GM21381 (cell line): Measurements from ENCODE around the gene KRTAP9-1.
"Not testable (repeated sequence)": the region's sequence is repeated elsewhere in the genome, so short reads cannot be mapped to it uniquely, and the experiment has no call there.

ENCODE experiments used
- ATAC-seq: cut with Tn5 transposase; IDR thresholded peaks from one replicate; pipeline ENCODE4 v1.9.1; 2021; ENCODE audit warnings: mild to moderate bottlenecking, moderate library complexity; ENCODE audit not compliant: unreplicated experiment

Gene KRTAP9-1, protein sequence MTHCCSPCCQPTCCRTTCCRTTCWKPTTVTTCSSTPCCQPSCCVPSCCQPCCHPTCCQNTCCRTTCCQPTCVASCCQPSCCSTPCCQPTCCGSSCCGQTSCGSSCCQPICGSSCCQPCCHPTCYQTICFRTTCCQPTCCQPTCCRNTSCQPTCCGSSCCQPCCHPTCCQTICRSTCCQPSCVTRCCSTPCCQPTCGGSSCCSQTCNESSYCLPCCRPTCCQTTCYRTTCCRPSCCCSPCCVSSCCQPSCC

DNA sequence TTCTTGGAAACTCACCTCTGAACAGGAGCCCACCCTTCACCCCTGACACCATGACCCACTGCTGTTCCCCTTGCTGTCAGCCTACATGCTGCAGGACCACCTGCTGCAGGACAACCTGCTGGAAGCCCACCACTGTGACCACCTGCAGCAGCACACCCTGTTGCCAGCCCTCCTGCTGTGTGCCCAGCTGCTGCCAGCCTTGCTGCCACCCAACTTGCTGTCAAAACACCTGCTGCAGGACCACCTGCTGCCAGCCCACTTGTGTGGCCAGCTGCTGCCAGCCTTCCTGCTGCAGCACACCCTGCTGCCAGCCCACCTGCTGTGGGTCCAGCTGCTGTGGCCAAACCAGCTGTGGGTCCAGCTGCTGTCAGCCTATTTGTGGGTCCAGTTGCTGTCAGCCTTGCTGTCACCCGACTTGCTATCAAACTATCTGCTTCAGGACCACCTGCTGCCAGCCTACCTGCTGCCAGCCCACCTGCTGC is at the start of gene KRTAP9-1:
KRTAP9-1 (plus strand) TSS at position 51 of the 482 bp plus-strand sequence; CDS start at position 51, 0 bp downstream.
- not testable (repeated sequence) for ATAC-seq

DNA sequence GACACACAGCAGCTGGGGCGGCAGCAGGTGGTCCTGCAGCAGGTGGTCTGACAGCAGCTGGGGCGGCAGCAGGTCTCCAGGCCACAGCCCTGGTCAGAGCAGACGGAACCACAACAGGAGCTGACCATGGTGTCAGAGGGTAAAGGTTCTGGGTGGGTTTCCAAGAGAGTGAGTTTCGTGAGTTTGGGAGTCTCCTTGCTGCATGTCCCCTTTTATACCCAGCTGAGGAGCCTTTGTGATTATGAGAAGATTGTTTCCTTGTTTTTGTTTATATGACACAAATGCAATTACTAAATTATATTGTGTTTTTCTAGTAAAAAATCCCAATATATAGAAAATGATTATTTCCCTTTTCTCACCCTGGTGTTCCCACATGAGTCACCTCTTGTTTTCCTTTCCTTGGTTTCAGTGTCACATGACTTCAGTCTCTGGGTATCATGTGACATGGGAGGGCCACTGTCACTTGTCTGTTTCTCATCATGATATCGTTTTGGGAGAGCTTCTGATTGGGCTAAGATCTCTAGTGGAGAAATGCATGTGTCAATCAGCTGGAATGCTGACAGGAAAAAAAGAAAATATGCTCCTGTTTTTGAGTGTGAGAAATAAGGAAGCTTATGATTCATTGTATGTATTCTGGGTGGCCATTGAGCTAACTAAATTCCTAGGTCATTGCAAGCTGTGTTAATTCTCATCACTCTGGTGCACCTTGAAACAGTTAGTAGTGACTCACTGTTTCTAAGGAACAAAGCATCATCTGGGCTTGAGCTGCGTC is 49.1 kb upstream of the KRTAP9-1 start, which contains the start of gene KRTAP4-6:
KRTAP4-6 (minus strand) TSS at position 185 of the 772 bp plus-strand sequence; CDS start at position 128, 57 bp downstream.
- no peak for ATAC-seq

DNA sequence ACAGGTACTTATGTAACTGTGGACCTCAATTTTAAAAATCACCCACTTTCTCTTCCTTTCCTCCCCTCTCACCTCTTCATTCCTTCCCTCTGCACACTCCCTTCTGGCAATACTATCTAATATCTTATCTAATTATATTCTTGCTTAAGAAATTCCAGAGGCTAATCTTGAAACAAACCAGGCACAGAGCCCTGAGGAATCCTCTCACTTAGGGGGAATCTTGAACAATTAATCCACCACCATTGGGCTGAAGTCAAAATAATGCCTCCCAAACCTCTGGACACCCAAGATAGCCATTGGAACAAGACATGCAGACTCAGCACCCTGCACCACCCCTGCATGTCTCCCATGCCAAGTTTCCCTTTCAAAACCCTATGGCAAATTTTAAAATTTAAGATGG is 48.3 kb upstream of the KRTAP9-1 start:
- ATAC-seq, result no peak

DNA sequence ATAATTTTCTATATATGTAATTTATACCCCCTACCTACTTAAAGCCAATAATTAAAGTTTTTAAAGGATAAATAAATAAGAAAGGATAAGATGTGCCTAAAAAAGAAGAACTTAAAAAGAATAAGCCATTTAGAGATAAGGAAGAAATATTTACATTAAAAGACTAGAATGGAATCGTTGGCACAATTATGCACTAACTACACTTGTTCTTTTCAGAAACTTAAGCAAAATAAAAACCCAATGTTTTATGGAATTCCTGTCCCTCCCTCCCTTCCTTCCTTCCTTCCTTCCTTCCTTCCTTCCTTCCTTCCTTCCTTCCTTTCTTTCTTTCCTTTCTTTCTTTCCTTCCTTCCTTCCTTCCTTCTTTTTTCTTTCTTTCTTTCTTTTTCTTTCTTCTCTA is 44.8 kb upstream of the KRTAP9-1 start:
- no peak for ATAC-seq

DNA sequence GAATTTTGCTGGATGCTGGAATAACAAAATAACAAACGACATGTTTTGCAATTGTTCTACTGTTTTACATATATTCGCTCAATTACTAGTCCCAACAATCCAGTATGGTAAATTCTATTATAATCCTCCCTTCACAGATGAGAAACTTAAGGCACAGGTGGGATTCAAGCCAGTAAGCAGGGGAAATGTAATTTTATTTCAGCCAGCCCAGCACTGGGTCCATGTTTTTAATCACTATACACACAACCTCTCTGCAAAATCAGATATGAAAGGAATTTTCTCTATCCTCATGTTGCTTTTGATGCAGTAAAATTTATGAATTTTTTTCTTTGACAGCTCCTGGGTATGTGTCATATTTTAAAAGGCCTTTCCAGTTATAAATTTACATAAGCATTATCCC is 44.4 kb upstream of the KRTAP9-1 start:
- ATAC-seq, result no peak

DNA sequence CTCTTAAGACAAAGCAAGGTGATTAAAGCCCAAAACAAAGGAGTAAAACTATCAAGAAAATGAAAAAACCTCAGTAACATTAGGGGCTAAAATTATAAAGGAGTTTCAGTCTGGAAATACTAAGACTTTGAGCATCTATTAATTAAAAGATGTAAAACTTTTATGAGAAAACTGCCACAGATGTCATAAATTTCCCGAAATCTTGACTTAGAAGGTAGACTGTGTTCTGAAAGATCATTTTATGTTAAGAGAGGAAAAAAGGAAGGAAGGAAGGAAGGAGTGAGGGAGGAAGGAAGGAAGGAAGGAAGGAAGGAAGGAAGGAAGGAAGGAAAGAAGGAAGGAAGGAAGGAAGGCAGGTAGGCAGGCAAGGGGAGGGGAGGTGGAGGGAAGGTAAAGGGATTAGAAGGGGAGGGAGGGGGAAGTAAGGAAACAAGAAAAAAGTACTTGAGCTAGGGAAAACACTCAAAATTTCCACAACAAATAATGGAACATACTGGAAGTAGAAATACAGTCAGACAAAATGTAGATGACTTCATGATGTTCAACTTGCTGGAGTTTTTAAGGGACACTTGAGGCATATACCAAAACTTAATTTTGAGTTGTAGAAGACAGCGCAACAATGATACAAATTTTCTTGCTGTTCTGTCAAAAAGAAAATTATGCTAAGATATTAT is 42.0 kb upstream of the KRTAP9-1 start:
- no peak for ATAC-seq

DNA sequence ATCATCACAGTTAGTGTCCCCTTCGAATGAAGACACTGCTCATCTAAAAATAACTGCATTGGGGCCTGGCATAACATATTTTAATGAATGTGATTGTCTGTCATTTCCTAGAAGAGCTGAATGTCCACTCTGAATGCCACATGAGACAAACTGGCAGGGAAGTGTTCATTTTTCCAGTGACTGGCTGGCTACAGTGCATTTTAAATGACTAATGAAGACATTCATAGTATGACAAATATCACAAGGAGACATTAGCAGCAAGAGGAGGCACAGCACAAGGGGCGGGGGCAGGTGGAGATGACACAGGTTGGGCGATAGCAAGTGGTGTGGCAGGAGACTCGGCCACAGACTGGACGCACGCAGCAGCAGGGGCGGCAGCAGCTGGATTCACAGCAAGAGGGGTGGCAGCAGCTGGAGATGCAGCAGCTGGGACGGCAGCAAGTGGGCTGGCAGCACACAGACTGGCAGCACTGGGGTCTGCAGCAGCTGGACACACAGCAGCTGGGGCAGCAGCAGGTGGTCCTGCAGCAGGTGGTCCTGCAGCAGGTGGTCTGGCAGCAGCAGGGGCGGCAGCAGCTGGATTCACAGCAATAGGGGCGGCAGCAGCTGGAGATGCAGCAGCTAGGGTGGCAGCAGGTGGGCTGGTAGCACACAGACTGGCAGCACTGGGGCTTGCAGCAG is 40.6 kb upstream of the KRTAP9-1 start:
- not testable (repeated sequence) for ATAC-seq

DNA sequence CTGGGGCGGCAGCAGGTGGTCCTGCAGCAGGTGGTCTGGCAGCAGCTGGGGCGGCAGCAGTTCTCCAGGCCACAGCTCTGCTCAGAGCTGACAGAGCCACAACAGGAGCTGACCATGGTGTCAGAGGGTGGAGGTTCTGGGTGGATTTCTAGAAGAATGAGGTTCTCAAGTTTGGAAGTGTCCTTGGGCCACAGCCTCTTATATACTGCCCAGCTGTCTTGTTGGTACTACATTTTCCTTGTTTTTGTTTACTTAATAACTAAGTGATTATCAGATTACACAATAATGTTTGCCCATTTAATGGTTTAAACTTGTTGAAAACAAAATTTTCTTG is 40.1 kb upstream of the KRTAP9-1 start, which contains the start of gene KRTAP4-5:
KRTAP4-5 (minus strand) TSS at position 174 of the 334 bp plus-strand sequence; CDS start at position 116, 58 bp downstream.
- no peak for ATAC-seq

DNA sequence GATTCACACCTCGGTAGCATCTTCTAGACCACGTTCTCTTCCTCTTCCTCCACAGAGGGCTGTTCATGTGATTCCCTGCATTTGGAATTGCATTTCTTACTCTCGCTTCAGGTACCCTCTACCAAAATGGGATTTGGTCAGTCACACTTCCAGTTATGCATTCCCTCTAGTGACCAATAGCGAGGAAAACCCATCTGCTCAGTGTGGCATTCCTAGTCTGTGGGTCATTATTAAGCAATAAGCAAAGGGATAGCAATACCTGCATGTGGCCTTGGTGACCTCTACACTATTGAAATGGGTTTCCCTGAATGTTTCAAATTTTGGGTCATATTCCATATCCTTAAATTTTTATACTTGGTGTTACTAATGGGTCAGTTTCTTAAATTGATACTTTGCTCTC is 39.7 kb upstream of the KRTAP9-1 start:
- no peak for ATAC-seq

DNA sequence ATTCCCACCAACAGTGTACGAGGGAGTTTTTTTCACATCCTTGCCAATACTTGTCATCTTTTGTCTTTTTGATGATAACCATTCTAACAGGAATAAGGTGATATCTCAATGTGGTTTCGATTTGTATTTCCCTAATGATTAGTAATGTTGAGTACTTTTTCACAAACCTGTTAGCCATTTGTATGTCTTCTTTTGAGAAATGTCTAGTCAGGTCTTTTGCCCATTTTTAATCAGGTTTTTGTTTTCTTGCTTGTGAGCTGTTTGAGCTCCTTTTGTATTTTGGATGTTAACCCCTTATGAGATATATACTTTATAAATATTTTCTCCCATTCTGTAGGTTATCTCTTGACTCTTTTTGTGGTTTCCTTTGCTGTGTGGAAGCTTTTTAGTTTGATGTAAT is 38.2 kb upstream of the KRTAP9-1 start:
- no peak for ATAC-seq

DNA sequence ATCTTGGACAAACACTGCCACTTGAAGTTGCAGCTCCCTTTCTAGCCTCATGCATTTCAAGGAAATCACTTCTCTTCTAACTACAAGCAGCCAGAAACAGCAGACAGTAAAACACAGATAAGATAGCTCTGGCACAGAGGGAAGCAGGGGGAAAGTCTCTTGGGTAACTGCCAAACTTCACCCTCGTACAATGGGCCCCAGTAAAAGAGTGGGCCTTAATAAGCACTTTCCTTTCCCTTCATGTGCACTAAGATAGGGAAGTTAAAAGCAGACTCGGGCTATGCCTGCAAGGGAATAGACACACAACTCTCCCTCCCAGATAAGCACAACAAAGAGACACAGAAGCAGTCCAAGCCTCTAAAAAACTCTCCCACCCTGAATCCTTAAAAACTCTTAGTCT is 35.8 kb upstream of the KRTAP9-1 start:
- no peak for ATAC-seq

DNA sequence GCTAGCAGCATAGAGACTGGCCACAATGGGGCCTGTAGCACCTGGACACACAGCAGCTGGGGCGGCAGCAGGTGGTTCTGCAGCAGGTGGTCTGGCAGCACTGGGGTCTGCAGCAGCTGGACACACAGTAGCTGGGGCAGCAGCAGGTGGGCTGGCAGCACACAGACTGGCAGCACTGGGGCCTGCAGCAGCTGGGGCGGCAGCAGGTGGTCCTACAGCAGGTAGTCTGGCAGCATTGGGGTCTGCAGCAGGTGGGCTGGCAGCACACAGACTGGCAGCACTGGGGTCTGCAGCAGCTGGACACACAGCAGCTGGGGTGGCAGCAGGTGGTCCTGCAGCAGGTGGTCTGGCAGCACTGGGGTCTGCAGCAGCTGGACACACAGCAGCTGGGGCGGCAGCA is 29.5 kb upstream of the KRTAP9-1 start:
- not testable (repeated sequence) for ATAC-seq

DNA sequence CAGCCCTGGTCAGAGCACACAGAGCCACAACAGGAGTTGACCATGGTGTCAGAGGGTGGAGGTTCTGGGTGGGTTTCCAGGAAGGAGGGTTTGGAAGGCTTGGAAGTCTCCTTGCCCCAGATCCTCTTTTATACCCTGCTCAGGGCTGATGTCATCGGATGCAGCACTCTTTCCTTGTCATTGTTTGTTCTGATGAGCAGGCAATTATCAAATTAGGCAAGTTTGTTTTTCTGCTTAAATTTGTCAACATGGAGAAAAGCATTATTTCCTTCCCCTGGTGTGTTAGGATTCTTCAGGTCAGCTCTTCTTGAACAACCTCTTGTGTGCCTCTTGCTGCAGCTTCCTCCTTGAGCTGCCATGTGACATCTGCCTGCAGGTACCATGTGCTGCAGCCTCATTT is 29.0 kb upstream of the KRTAP9-1 start, which contains the start of gene KRTAP4-4:
KRTAP4-4 (minus strand) TSS at position 101 of the 400 bp plus-strand sequence; CDS start at position 44, 57 bp downstream.
- ATAC-seq, result no peak

DNA sequence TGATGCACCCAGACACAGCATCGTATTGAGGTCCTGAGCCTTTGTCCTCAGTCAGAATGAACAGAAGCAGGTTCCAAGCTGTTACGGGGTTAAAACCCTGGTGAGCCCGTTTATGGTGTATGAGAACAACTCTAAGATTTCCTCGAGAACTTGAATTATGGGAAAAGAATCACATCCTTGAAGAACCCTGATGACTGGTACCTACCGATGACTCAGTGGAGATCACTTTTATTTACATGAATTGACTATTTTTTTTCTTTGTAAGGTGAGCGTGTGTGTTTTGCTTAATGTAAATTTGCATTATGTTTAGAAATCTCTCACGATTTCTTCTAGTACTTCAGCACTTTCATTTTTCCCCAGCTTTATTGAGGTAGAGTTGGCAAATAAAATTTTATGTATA is 25.9 kb upstream of the KRTAP9-1 start:
- no peak for ATAC-seq

DNA sequence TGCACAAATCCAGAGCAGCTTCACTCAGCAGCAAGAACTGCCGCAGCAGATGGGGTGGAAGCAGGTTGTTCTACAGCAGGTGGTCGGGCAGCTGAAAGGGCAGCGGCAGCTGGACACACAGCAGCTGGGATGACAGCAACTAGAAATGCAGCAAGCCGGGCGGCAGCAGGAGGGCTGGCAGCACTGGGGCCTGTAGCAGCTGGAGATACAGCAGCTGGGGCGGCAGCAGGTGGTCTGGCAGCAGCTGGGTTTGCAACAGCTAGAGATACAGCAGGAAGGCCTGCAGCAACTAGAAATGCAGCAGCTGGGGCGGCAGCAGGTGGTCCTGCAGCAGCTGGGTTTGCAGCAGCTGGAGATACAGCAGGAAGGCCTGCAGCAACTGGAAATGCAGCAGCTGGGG is 22.1 kb upstream of the KRTAP9-1 start:
- ATAC-seq, result no peak

DNA sequence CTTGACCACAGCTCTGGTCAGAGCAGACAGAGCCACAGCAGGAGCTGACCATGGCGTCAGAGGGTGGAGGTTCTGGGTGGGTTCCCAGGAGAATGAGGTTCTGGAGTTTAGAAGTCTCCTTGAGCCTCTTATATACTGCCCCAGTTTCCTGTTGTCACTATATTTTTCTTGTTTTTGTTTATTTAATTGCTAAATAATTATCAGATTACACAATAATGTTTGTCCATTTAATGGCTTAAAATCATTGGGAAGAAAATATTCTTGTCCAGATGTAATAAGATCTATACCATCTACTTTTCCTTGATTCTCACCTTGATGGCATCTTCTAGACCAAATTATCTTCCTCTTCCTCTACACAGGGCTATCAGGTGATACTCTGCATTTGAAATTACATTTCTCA is 21.6 kb upstream of the KRTAP9-1 start, which contains the start of gene KRTAP4-3:
KRTAP4-3 (minus strand) TSS at position 101 of the 400 bp plus-strand sequence; CDS start at position 52, 49 bp downstream.
- no peak for ATAC-seq

DNA sequence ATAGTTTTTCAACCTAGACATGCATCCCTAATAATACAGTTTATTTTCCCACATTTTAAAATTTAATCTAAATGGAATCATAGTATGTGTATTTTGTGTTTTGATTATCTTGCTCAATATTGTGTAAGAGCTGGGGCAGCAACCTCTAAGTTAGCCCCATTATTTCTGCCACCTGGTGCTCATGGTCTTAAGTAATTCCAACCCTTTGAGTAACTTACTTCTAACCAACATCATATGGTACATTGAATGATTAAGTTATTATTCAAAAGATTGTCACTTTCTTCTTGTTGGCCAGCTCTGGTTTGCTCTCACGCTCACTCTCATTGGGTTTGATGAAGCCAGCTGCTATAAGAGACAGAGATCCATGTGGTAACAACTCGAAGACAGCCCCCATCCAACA is 17.8 kb upstream of the KRTAP9-1 start:
- no peak for ATAC-seq

DNA sequence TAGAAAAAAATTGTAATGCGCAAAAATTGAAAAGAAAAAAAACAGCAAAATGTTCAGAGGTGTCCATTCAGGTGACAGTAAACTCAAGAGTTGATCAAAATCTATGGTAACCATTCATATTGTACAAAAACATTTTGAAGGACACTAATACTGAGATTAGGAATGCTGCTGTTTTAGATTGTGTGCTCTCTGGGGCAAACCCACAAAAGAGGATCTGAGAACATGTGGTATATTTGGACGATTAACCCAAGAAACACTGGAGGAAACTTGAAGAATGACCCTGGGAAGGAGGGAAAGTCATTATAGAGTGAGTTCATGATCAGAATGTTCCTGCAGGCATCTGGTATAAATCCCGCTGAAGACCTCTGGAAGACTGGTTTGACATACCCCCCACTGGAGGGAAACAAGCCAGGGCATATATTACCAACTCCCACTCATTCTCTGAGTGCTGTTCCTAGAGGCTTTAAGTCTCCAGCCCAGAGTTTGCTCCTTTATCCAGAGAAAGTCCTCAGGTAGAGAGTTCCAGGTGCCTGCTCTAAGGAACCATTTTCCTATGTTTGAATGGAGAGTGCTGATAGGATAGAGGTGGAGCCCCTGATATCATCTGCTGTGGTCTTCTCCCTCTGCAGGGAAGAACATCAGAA is 12.8 kb upstream of the KRTAP9-1 start:
- ATAC-seq, result no peak

DNA sequence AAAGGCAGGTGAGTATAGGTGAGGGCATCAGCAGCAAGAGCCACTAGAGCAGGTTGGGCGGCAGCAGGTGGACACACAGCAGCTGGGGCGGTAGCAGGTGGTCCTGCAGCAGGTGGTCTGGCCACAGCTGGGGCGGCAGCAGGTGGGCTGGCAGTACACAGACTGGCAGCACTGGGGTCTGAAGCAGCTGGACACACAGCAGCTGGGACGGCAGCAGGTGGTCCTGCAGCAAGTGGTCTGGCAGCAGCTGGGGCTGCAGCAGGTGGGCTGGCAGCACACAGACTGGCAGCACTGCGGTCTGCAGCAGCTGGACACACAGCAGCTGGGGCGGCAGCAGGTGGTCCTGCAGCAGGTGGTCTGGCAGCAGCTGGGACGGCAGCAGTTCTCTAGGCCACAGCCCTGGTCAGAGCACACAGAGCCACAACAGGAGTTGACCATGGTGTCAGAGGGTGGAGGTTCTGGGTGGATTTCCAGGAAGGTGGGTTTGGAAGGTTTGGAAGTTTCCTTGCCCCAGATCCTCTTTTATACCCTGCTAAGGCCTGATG is 11.9 kb upstream of the KRTAP9-1 start, which contains the start of gene KRTAP4-2:
KRTAP4-2 (minus strand) TSS at position 495 of the 545 bp plus-strand sequence; CDS start at position 438, 57 bp downstream.
- ATAC-seq, result no peak

DNA sequence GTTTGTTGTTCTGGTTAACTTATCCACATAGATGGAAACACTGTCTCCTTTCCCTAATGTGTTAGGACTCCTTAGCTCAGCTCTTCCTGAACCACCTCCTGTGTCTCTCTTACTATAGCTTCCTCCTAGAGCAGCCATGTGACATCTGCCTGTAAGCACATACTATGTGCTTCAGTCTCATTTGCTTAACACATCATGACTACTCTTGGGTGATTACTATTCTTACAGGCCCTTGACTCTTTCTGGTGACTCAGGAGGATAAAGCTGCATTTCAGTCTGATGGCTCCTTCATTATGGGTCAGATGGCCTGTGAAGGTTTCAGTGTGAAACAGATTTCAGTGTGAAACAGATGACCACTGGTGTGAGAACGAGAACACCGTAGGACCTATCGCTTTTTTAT is 11.3 kb upstream of the KRTAP9-1 start:
- ATAC-seq, result no peak
